K562 (cell line): Measurements from ENCODE around the gene CCNC. TPM values are rescaled to one million over a fixed set of nuclear protein-coding genes. Genes with fewer than 3 reads are reported as not detected.

Source experiments
- ARID1B ChIP-seq: fragments of 450-650 bp; IDR thresholded peaks from 2 replicates; pipeline ENCODE4 v1.6.1; 2016; ENCODE audit warnings: antibody characterized with exemption, mild to moderate bottlenecking, inconsistent platforms
- BRD4 ChIP-seq: fragments of 200-600 bp; sonication (generic); IDR thresholded peaks from 2 replicates; pipeline ENCODE4 v1.6.1; 2017; ENCODE audit warnings: inconsistent platforms
- CBX5 ChIP-seq: IDR thresholded peaks from 2 replicates; pipeline ENCODE4 v1.6.1; 2014; ENCODE audit warnings: low read depth, borderline replicate concordance
- ETV1 ChIP-seq: fragments of 450-650 bp; conservative IDR thresholded peaks from 2 replicates; pipeline ENCODE4 v1.6.1; 2016; ENCODE audit warnings: missing genetic modification characterization, control low read depth, low read depth, missing compliant biosample characterization
- HMG20B ChIP-seq: fragments of 250-450 bp; sonication (Bioruptor Pico); IDR thresholded peaks from 2 replicates; pipeline ENCODE4 v1.5.0; 2021; ENCODE audit warnings: mild to moderate bottlenecking
- HNRNPL ChIP-seq: fragments of 200-400 bp; formaldehyde crosslinking; IDR thresholded peaks from 2 replicates; pipeline ENCODE4 v1.6.1; 2017; ENCODE audit warnings: low read depth, mild to moderate bottlenecking, low read length
- LCOR ChIP-seq: sonication (generic); formaldehyde crosslinking; IDR thresholded peaks from 2 replicates; pipeline ENCODE4 v1.8.0; 2022; ENCODE audit warnings: mild to moderate bottlenecking, missing genetic modification reagents
- MEF2D ChIP-seq: conservative IDR thresholded peaks from 2 replicates; pipeline ENCODE4 v1.6.1; 2016; ENCODE audit warnings: low read depth, missing genetic modification characterization, missing compliant biosample characterization
- PHTF2 ChIP-seq: fragments of 250-450 bp; sonication (Bioruptor Pico); IDR thresholded peaks from 2 replicates; pipeline ENCODE4 v1.5.0; 2021; ENCODE audit warnings: mild to moderate bottlenecking
- POLR2AphosphoS5 ChIP-seq: IDR thresholded peaks from 2 replicates; pipeline ENCODE4 v1.6.1; 2011; ENCODE audit warnings: mild to moderate bottlenecking, low read depth, low read length, moderate library complexity; ENCODE audit not compliant: control insufficient read depth, insufficient read depth
- POLR2B ChIP-seq: fragments of 450-650 bp; IDR thresholded peaks from 2 replicates; pipeline ENCODE4 v1.6.1; 2018; ENCODE audit warnings: low read depth; ENCODE audit not compliant: partially characterized antibody
- RAD21 ChIP-seq, 2 experiments: fragments of 250-450 bp in 1 of 2; fragments of 450-650 bp in 1 of 2; sonication (Bioruptor Pico) in 1 of 2; formaldehyde crosslinking in 1 of 2; IDR thresholded peaks in 1 of 2; conservative IDR thresholded peaks in 1 of 2; 2 replicates each; pipeline versions ENCODE4 v1.4.0 to v1.8.0; 2020 to 2022; ENCODE audit warnings: mild to moderate bottlenecking in 2 of 2, moderate library complexity in 1 of 2
- SIN3B ChIP-seq: fragments of 450-650 bp; IDR thresholded peaks from 2 replicates; pipeline ENCODE4 v1.6.1; 2017; ENCODE audit warnings: low read depth, mild to moderate bottlenecking, moderate library complexity
- SMARCE1 ChIP-seq: fragments of 450-650 bp; IDR thresholded peaks from 2 replicates; pipeline ENCODE4 v1.7.1; 2016; ENCODE audit warnings: mild to moderate bottlenecking
- TAF15 ChIP-seq: fragments of 200-400 bp; formaldehyde crosslinking; IDR thresholded peaks from 2 replicates; pipeline ENCODE4 v1.6.1; 2017; ENCODE audit warnings: mild to moderate bottlenecking, low read depth, low read length, moderate library complexity
- TAF9B ChIP-seq: fragments of 450-650 bp; IDR thresholded peaks from 2 replicates; pipeline ENCODE4 v1.6.1; 2018; ENCODE audit warnings: mild to moderate bottlenecking; ENCODE audit not compliant: partially characterized antibody
- TEAD2 ChIP-seq: fragments of 450-650 bp; IDR thresholded peaks from 2 replicates; pipeline ENCODE4 v1.6.1; 2016; ENCODE audit warnings: missing genetic modification characterization, control low read depth, missing compliant biosample characterization
- TRIM28 ChIP-seq: fragments of 450-650 bp; IDR thresholded peaks from 2 replicates; pipeline ENCODE4 v1.6.1; 2017
- XRCC5 ChIP-seq: fragments of 200-400 bp; formaldehyde crosslinking; IDR thresholded peaks from 2 replicates; pipeline ENCODE4 v1.6.1; 2017; ENCODE audit warnings: low read depth, mild to moderate bottlenecking, low read length
- ZBTB9 ChIP-seq: fragments of 450-650 bp; formaldehyde crosslinking; IDR thresholded peaks from 2 replicates; pipeline ENCODE4 v1.4.0; 2020; ENCODE audit warnings: mild to moderate bottlenecking, moderate library complexity
- ZNF197 ChIP-seq: fragments of 200-800 bp; sonication (Bioruptor generic); IDR thresholded peaks from 2 replicates; pipeline ENCODE4 v1.6.1; 2016; ENCODE audit warnings: low read depth, missing genetic modification characterization, missing compliant biosample characterization
- ZNF24 ChIP-seq: fragments of 450-650 bp; IDR thresholded peaks from 2 replicates; pipeline ENCODE4 v1.6.1; 2016
- ZNF512 ChIP-seq: IDR thresholded peaks from 2 replicates; pipeline ENCODE4 v1.6.1; 2016; ENCODE audit warnings: missing genetic modification characterization, missing compliant biosample characterization
- ZNF586 ChIP-seq: fragments of 450-650 bp; formaldehyde crosslinking; conservative IDR thresholded peaks from 2 replicates; pipeline ENCODE4 v1.4.0; 2020; ENCODE audit warnings: mild to moderate bottlenecking, moderate library complexity
- ZSCAN32 ChIP-seq: fragments of 450-650 bp; formaldehyde crosslinking; IDR thresholded peaks from 2 replicates; pipeline ENCODE4 v1.4.0; 2020; ENCODE audit warnings: mild to moderate bottlenecking, moderate library complexity
- polyA plus RNA-seq, 8 experiments: library from polyadenylated mRNA; depleted of rRNA in 4 of 8; stranded (reverse) in 5 of 8; unstranded in 3 of 8; fragments of >200 nt; fragmentation: Nextera tagmentation in 2 of 8; fragmentation: Illumina TruSeq in 1 of 8; extraction: Ambion mirVana in 2 of 8; extraction: Trizol in 1 of 8; gene quantifications; 2 replicates each; pipeline versions ENCODE4 v1.2.1 to v1.2.3, GENCODE V29; 2011 to 2014; ENCODE audit warnings: inconsistent platforms in 1 of 8, missing spikeins in 1 of 8
- total RNA-seq, 7 experiments: library from RNA; depleted of rRNA in 6 of 7; stranded (reverse); fragments of >200 nt in 6 of 7; fragmentation: Illumina TruSeq in 2 of 7; extraction: Trizol in 2 of 7; gene quantifications; 2 replicates each; pipeline versions ENCODE4 v1.2.1 to v1.2.3, GENCODE V29; 2011 to 2021; ENCODE audit warnings: low replicate concordance in 1 of 7

Gene CCNC
- total and polyA plus RNA-seq, 9 of the 15 experiments (the other 6 are each of a cell fraction or from before 2014, with no cell fraction given): 68.7 to 177 (median 99.6) TPM

- TF ChIP-seq ZNF512 (tag) (no peak), TAF9B (peak; percentile 98), ZBTB9 (CRISPR knock-in tag) (no peak), POLR2B (peak; percentile 89), CBX5 (peak; percentile 59; the same call in 1 of the 2 replicates), TEAD2 (tag) (peak; percentile 11; the same call in 1 of the 2 replicates), SMARCE1 (peak; percentile 42; the same call in 1 of the 2 replicates), XRCC5 (peak; percentile 97), ZNF197 (CRISPR knock-in tag) (no peak), ZSCAN32 (no peak), LCOR (peak; percentile 87; the same call in 1 of the 2 replicates), ARID1B (no peak; the same call in 1 of the 2 replicates), HMG20B (CRISPR knock-in tag) (no peak), HNRNPL (no peak), RAD21 (CRISPR knock-in tag; conservative IDR thresholded peaks at IDR 0.05 in 1 of 2, IDR thresholded peaks at IDR 0.05 in 1 of 2) (peak in 1 of 2 experiments; percentile 20; a peak in 2 of 4 replicates), POLR2AphosphoS5 (peak; percentile 92), ZNF24 (peak; percentile 76; the same call in 1 of the 2 replicates), MEF2D (tag) (no peak), TAF15 (no peak), BRD4 (0 out of 2 replicates have a peak, but pooled peaks have one; percentile 47), TRIM28 (no peak), SIN3B (peak; percentile 57; the same call in 1 of the 2 replicates), ETV1 (tag) (peak; percentile 61), PHTF2 (no peak), ZNF586 (CRISPR knock-in tag) (no peak)
Measured at GRCh38 chr6:99568103-99568933, at the start of gene CCNC (continued).
